GM12873 (cell line): ENCODE results near the gene GJA9.

ENCODE experiments used
- CTCF ChIP-seq: IDR thresholded peaks from 2 replicates; pipeline ENCODE4 v1.5.1; 2012; ENCODE audit warnings: low read depth, mild to moderate bottlenecking, moderate library complexity, low read length, control low read depth; ENCODE audit not compliant: insufficient read depth; ENCODE audit errors: missing control alignments

Gene GJA9

DNA sequence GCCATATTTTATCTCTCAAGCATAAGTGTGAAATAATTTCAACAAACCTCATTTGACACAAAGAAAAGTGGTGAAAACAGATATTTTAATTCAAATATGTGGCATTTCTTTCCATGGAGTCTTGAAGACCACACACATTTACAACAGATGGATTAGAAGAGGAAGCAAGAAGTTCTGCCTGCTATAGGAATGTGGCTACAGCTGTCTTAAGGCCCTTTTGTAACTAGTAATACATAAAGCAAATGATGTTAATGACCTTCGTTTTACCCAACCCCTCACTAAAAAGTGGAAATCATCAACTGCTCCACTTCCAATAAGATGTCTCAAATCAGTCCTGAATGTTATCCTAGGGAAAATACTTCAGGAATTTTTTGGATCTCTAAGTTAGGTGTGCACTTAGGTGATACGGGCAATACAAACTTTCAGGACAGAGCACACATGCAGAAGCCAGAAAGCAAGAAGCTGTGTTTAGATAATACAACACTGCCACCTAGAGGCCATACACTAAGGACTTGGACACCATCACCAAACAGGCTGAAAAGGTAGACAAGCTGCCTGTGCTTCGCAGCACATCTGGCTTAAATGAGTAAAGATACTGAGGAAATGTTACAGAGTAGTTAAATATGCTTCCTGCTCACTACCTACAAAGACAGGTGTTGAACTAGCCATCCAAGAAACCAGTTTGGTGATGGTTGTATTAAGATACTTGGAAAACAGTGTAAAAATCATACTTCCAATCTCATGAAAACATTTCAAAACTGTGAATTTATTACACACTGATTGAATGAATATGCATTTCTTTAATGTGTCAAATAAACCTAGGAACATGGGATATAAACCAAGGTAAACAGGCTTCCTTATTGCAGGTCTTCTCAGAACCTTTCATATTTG is 46.2 kb downstream of the GJA9 start:
- peak; percentile 79 for TF ChIP-seq CTCF

DNA sequence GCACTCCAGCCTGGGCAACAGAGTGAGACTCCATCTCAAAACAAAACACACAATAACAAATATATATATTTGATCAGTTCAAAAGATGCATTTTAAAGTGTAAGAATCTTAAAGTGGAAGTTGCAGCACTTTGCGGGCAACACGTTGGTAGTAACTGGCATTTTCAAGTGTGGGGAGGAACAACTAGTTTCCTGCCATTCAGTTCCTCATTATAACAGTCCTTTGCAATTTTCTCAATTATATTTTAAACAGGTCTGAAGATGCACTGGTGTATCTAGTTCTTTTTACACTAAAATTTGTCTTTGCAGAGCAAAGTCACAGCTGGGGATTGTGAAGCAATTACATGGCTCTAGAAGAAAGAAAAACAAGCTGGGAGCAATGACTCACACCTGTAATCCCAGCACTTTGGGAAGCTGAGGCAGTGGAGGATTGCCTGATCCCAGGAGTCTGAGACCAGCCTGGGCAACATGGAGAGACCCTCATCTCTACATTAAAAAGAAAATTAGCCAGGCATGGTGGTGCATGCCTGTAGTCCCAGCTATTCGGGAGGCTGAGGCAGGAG is 47.1 kb downstream of the GJA9 start:
- TF ChIP-seq CTCF = no peak

DNA sequence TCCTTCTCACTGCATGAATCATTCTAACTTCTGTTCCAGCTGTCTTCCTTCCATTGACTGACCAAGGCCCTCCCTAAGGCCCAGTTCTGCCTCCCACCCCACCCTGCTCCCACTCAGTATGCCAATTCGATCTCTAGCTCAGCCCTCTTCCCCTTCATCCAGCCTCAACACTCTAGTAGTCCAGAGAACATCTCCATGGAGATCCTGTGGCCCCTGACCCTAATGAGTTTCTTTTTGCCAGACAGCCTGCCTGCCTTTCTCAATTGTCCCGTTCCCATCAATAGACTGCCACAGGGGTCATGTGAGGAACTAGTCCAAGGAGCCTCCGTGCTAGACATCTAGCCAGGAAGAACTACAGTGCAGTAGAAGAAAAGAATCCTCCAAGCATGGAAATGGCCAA is 48.2 kb downstream of the GJA9 start:
- TF ChIP-seq CTCF = no peak

- TF ChIP-seq CTCF = no peak
Measured at GRCh38 chr1:38832370-38832734, 49.0 kb downstream of the GJA9 start.

DNA sequence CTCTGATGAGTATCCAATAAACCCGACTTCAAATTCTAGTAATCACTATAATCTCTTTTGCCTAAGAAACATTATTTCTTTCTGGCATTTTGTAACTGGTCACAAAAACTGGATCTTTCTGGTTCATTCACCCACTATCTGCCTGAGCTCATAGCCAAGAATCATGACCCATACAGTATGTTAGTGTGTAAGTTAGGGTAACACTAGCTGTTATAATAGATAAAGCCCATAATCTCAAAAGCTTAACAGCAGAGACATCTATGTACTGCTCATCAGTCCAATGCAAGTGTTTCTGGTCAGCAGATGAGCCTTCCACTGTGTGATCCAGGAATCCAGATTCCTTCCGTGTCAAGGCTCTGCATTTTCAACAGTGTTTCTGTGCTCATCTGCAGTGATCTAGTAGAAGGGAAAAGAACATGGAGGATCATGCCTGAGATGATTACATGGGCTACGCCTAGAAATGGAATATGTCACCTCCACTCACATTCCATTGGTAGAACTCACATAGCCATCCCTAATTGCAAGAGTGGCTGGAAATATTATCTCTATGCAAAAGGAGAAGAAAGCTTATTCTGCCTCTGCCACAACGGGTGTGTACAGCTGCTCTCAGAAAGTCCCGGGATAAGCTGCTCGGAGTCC is 49.5 kb downstream of the GJA9 start:
- TF ChIP-seq CTCF = no peak

GRCh38 chr1:38829368-38829767 is 52.0 kb downstream of the GJA9 start:
- TF ChIP-seq CTCF = no peak

GRCh38 chr1:38827318-38827717 is 54.1 kb downstream of the GJA9 start:
- TF ChIP-seq CTCF = no peak
